Endothelial cell (in vitro differentiated cells): Measurements from ENCODE around the gene TMEM19. TPM values are rescaled to one million over a fixed set of nuclear protein-coding genes. Genes with fewer than 3 reads are reported as not detected.
A peak's percentile ranks its signal among the peaks of the same experiment; 100 is the strongest.
"Not testable (repeated sequence)": the region's sequence is repeated elsewhere in the genome, so short reads cannot be mapped to it uniquely, and the experiment has no call there.

Experiments
- DNase-seq: peaks from one replicate; pipeline ENCODE4 v3.0.0; 2021; ENCODE audit warnings: low spot score
- H3K27ac Mint-ChIP-seq: one replicate; pipeline ENCODE4 v1.8.0; 2021; ENCODE audit warnings: mixed read lengths, inconsistent platforms; ENCODE audit not compliant: unreplicated experiment
- H3K27me3 Mint-ChIP-seq: one replicate; pipeline ENCODE4 v1.8.0; 2021; ENCODE audit warnings: mild to moderate bottlenecking, moderate library complexity, mixed read lengths, inconsistent platforms; ENCODE audit not compliant: unreplicated experiment
- H3K36me3 Mint-ChIP-seq: one replicate; pipeline ENCODE4 v1.8.0; 2021; ENCODE audit warnings: mild to moderate bottlenecking, low read depth, mixed read lengths, inconsistent platforms; ENCODE audit not compliant: unreplicated experiment
- H3K4me1 Mint-ChIP-seq: one replicate; pipeline ENCODE4 v1.8.0; 2021; ENCODE audit warnings: mild to moderate bottlenecking, mixed read lengths, inconsistent platforms; ENCODE audit not compliant: unreplicated experiment
- H3K4me3 Mint-ChIP-seq: one replicate; pipeline ENCODE4 v1.8.0; 2021; ENCODE audit warnings: mild to moderate bottlenecking, mixed read lengths, inconsistent platforms; ENCODE audit not compliant: unreplicated experiment
- H3K9me3 Mint-ChIP-seq: one replicate; pipeline ENCODE4 v1.8.0; 2021; ENCODE audit warnings: mixed read lengths, inconsistent platforms; ENCODE audit not compliant: unreplicated experiment
- total RNA-seq: library from RNA; stranded (reverse); fragmentation: NEBNext Ultra II Directional; extraction: Animal tissue kit (Norgen Biotek cat#: 25700); gene quantifications from one replicate; pipeline ENCODE4 v1.2.1, GENCODE V29; 2021; ENCODE audit not compliant: unreplicated experiment
- TF ChIP-seq, protein P1 (sequence below): fragments of 200-600 bp; sonication (generic); IDR thresholded peaks from one replicate; pipeline ENCODE4 v1.5.0; 2021; ENCODE audit warnings: antibody characterized with exemption; ENCODE audit not compliant: unreplicated experiment

The TMEM19 gene
- total RNA-seq, 1 donor from 2014 or later: 22.0 TPM

GRCh38 chr12:71685312-71685906 is 473 bp upstream of the TMEM19 start:
- Mint-ChIP-seq H3K36me3 (no peaks in the 10 kb centered on the region), H3K27me3 (no peaks in the 10 kb centered on the region), H3K27ac (no peak overlapping the region), H3K9me3 (no peaks in the 10 kb centered on the region), H3K4me3 (peak overlapping the region; percentile 97), H3K4me1 (peaks cover 8% of the 10 kb centered on the region)
- TF ChIP-seq, protein P1, sequence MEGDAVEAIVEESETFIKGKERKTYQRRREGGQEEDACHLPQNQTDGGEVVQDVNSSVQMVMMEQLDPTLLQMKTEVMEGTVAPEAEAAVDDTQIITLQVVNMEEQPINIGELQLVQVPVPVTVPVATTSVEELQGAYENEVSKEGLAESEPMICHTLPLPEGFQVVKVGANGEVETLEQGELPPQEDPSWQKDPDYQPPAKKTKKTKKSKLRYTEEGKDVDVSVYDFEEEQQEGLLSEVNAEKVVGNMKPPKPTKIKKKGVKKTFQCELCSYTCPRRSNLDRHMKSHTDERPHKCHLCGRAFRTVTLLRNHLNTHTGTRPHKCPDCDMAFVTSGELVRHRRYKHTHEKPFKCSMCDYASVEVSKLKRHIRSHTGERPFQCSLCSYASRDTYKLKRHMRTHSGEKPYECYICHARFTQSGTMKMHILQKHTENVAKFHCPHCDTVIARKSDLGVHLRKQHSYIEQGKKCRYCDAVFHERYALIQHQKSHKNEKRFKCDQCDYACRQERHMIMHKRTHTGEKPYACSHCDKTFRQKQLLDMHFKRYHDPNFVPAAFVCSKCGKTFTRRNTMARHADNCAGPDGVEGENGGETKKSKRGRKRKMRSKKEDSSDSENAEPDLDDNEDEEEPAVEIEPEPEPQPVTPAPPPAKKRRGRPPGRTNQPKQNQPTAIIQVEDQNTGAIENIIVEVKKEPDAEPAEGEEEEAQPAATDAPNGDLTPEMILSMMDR: no peak
- no peak for DNase-seq

DNA sequence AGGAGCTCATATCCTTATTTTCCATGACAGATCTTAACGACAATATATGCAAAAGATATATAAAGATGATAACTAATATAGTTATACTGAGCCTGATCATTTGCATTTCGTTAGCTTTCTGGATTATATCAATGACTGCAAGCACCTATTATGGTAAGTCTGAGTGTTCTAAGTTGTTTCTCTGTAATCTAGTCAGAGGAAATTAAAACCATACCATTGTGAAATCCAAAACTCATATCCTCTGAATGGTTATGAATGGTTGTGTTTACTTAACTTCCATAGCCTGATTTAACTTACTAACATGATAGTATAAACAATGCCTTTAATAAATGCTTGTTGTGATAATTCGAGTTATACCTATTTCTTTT is 760 bp downstream of the TMEM19 start:
- no peak for DNase-seq
- TF ChIP-seq, protein P1: no peak
- peak overlapping the region; percentile 97 for H3K4me3 Mint-ChIP-seq
- H3K4me1 Mint-ChIP-seq: peaks cover 8% of the 10 kb centered on the region
- H3K27ac Mint-ChIP-seq: peak overlapping the region; percentile 95
- H3K9me3 Mint-ChIP-seq: no peaks in the 10 kb centered on the region
- H3K36me3 Mint-ChIP-seq: no peaks in the 10 kb centered on the region
- no peaks in the 10 kb centered on the region for H3K27me3 Mint-ChIP-seq

- H3K4me1 Mint-ChIP-seq, H3K36me3 Mint-ChIP-seq, H3K27ac Mint-ChIP-seq, DNase-seq, H3K9me3 Mint-ChIP-seq, H3K27me3 Mint-ChIP-seq: not testable (repeated sequence)
- H3K4me3 Mint-ChIP-seq: peak overlapping the region; percentile 37
These were observed 1.3 kb downstream of the TMEM19 start for GRCh38 chr12:71687172-71687571.

- H3K4me3 Mint-ChIP-seq: no peak overlapping the region
- H3K27me3 Mint-ChIP-seq: no peaks in the 10 kb centered on the region
- no peaks in the 10 kb centered on the region for H3K9me3 Mint-ChIP-seq
- no peak for DNase-seq
- H3K36me3 Mint-ChIP-seq: peaks cover 5% of the 10 kb centered on the region
- no peak overlapping the region for H3K27ac Mint-ChIP-seq
- TF ChIP-seq, protein P1: no peak
- H3K4me1 Mint-ChIP-seq: peaks cover 8% of the 10 kb centered on the region
These were observed 3.2 kb downstream of the TMEM19 start for GRCh38 chr12:71688961-71689570.

- H3K4me1 Mint-ChIP-seq: peaks cover 8% of the 10 kb centered on the region
- DNase-seq: no peak
- H3K4me3 Mint-ChIP-seq: no peak overlapping the region
- H3K27me3 Mint-ChIP-seq: no peaks in the 10 kb centered on the region
- TF ChIP-seq, protein P1: no peak
- H3K36me3 Mint-ChIP-seq: peaks cover 5% of the 10 kb centered on the region
- H3K27ac Mint-ChIP-seq: no peak overlapping the region
- no peaks in the 10 kb centered on the region for H3K9me3 Mint-ChIP-seq
These were observed 5.7 kb downstream of the TMEM19 start for GRCh38 chr12:71691504-71692129.
